ENCODE data around the gene XRN2. TPM values are rescaled to one million over a fixed set of nuclear protein-coding genes. Genes with fewer than 3 reads are reported as not detected.
A peak's percentile ranks its signal among the peaks of the same experiment; 100 is the strongest.

Gene XRN2
- total and polyA plus RNA-seq, 9 donors, result 35.8 to 65.8 (median 50.2) TPM

DNA sequence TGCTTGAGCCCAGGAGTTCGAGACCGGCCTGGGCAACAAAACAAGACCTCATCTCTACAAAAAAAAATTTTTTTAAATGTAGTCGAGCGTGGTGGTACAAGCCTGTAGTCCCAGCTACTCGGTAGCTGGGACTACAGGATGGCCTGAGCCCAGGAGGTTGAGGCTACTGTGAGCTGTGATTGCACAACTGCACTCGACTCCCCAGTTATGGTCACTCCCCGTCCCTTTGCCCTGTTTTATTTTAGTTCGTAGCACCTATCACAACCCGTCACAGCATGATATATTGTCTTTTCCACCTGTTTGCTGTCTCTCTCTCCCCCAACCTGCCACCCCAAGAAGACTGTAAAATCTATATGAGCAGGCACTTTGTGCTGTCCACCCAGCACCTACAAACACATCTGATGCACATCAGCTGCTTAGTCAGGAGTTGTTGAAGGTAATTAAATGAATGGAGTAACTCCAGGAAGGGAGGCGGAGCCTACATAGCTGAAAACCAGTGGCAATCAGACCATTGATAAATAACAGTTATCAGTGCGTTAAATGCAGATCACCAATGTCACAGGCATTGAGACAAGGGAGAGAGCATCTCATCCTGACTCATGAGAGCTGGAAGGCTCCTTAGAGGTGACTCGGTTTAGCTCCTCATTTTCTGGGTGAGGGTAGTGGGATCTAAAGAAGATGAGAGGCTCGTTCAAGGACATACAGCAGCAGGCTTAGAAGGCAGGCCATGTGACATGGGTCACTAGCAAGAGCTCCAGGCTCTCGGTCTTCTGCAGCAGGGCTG is 14.4 kb upstream of the XRN2 start:
- DNase-seq, result no peak
- H3K27me3 ChIP-seq, result no peaks in the 10 kb centered on the region
- no peaks in the 10 kb centered on the region for H3K36me3 ChIP-seq
- H3K4me3 ChIP-seq, result no peak overlapping the region
- TF ChIP-seq POLR2A (IDR thresholded peaks at IDR 0.05) (no peak), EP300 (IDR thresholded peaks at IDR 0.05) (no peak)
- TF ChIP-seq, protein P1, sequence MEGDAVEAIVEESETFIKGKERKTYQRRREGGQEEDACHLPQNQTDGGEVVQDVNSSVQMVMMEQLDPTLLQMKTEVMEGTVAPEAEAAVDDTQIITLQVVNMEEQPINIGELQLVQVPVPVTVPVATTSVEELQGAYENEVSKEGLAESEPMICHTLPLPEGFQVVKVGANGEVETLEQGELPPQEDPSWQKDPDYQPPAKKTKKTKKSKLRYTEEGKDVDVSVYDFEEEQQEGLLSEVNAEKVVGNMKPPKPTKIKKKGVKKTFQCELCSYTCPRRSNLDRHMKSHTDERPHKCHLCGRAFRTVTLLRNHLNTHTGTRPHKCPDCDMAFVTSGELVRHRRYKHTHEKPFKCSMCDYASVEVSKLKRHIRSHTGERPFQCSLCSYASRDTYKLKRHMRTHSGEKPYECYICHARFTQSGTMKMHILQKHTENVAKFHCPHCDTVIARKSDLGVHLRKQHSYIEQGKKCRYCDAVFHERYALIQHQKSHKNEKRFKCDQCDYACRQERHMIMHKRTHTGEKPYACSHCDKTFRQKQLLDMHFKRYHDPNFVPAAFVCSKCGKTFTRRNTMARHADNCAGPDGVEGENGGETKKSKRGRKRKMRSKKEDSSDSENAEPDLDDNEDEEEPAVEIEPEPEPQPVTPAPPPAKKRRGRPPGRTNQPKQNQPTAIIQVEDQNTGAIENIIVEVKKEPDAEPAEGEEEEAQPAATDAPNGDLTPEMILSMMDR (IDR thresholded peaks at IDR 0.05), result no peak
- H3K27ac ChIP-seq, result no peak overlapping the region
- intact Hi-C loops (cut with DNase I), result no loop called here
- 62 to 71% (median 65%) methylated on average over 14 of the region's 14 CpGs for WGBS, 3 donors
- peaks cover 0 to 6% of the 10 kb centered on the region in 2 donors for H3K9me3 ChIP-seq
- no peaks in the 10 kb centered on the region for H3K4me1 ChIP-seq (ENCODE audit: insufficient read depth)

DNA sequence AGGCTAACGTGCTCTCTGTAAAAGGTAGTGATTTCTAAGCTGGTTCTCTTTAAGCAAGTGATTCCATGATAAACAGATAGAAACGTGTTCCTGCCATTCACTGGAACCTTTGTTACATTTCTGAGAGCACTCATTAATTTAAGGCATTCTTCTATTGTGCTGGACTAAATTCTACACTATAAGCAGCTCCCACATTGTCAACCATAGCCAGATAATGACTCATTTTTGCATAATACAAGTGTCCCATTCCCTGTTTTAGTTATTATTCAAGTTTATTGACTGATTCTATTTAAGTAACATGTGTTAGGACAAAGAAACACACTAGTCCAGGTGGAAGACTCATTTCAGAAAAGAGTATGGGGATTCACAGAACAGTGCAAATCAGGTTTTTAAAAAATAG is 13.5 kb upstream of the XRN2 start:
- intact Hi-C loops (cut with DNase I), result no loop called here
- H3K36me3 ChIP-seq, result no peaks in the 10 kb centered on the region
- H3K27ac ChIP-seq, result no peak overlapping the region
- WGBS, 3 donors, result 20 to 36% (median 26%) methylated on average over 2 of the region's 2 CpGs
- no peak for DNase-seq
- no peaks in the 10 kb centered on the region for H3K4me1 ChIP-seq (ENCODE audit: insufficient read depth)
- H3K27me3 ChIP-seq, result no peaks in the 10 kb centered on the region
- H3K4me3 ChIP-seq, result no peak overlapping the region
- TF ChIP-seq POLR2A (IDR thresholded peaks at IDR 0.05) (no peak), EP300 (IDR thresholded peaks at IDR 0.05) (no peak)
- TF ChIP-seq, protein P1 (IDR thresholded peaks at IDR 0.05), result no peak
- H3K9me3 ChIP-seq, result peaks cover 0 to 6% of the 10 kb centered on the region in 2 donors

DNA sequence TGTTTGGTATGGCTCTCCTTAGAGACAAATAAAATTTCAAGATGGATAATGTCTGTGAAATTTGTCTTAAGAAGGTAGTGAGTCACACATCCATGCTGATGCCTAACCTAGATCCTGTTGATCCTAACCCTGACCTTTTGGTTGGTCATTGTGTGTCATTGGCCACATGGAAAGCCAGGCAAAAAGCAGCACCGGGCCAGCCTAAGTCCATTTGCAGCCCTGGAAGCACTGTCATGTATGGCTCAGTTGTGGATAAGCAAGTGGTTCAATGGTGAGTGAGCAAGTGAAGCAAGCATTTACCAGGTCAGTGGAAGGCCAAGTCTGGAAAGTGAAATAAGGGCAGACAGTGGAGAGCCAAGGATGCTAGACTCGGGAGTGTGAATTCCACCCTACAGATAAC is 12.1 kb upstream of the XRN2 start:
- H3K27me3 ChIP-seq, result no peaks in the 10 kb centered on the region
- intact Hi-C loops (cut with DNase I), result no loop called here
- H3K4me3 ChIP-seq, result no peak overlapping the region
- peaks cover 0 to 1% of the 10 kb centered on the region in 2 donors for H3K9me3 ChIP-seq
- no peaks in the 10 kb centered on the region for H3K4me1 ChIP-seq (ENCODE audit: insufficient read depth)
- no peak for TF ChIP-seq EP300 (IDR thresholded peaks at IDR 0.05)
- no peak for TF ChIP-seq POLR2A (IDR thresholded peaks at IDR 0.05)
- TF ChIP-seq, protein P1 (IDR thresholded peaks at IDR 0.05), result no peak
- 50 to 63% (median 63%) methylated on average over 2 of the region's 2 CpGs for WGBS, 3 donors
- DNase-seq, result no peak
- H3K36me3 ChIP-seq, result no peaks in the 10 kb centered on the region
- no peak overlapping the region for H3K27ac ChIP-seq

DNA sequence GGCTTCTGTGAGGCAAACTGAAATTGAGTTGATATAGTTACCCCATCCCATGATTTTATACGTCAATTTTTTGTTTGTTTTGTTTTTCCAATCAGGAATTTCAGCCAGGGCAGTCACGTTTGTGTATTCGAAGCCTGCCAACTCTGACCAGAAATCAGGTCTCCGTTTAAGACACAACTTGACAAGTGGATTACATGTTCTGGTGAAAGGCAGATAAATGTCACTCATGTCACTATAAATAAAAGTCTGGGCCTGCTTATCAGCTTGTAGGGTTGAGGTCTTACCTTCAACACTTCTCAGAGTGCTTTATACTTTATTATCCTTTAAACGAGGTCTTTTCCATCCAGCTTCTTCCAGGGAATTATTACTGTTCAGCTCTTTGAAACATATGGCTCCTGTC is 8.4 kb upstream of the XRN2 start:
- no peak for TF ChIP-seq POLR2A (IDR thresholded peaks at IDR 0.05)
- Histone ChIP-seq H3K36me3 (no peaks in the 10 kb centered on the region), H3K27ac (no peak overlapping the region), H3K27me3 (no peaks in the 10 kb centered on the region), H3K4me3 (no peak overlapping the region), H3K9me3 (no peaks in the 10 kb centered on the region), H3K4me1 (ENCODE audit: insufficient read depth) (no peaks in the 10 kb centered on the region)
- intact Hi-C loops (cut with DNase I), result no loop called here
- DNase-seq, result no peak
- WGBS, 3 donors, result 44 to 54% (median 47%) methylated on average over 5 of the region's 5 CpGs

DNA sequence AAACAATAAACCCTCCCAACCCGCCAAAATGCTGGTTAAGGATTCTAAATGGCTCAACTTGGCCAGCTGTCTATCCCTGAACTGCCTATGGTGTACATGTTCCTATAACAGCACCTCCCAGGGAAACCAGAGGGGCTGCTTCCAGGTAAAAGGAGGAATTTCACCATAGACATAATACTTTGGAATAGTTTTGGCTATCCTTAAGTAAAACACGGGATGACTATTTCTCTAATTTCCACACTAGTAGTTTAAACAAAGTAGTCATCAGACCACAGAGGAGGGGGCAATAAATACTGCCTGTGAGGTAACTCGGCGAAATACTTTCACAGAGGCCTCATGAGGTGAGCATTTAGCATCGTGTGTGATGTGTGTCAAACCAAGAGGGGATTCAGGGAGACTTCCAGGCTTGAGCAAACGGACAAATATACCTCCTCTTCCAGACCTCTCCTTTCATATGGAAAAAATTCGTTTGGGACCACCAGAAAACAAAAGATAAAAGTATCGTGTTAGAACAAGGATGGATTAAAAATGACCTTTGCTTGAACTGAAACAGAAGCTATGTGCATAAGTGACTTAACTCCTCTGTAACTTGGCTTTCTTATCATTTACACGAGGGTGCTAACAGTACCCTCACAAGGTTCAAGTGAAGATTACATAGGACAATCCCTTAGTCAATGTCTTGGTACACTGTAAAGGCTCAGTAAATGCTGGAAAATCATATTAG is 1.0 kb upstream of the XRN2 start:
- Histone ChIP-seq H3K27me3 (no peaks in the 10 kb centered on the region), H3K9me3 (no peaks in the 10 kb centered on the region), H3K27ac (peak overlapping the region in 1 of 2 donors; percentile 94), H3K4me1 (ENCODE audit: insufficient read depth) (peaks cover 2% of the 10 kb centered on the region), H3K4me3 (peak overlapping the region; percentile 97), H3K36me3 (no peaks in the 10 kb centered on the region)
- intact Hi-C loops (cut with DNase I), result no loop called here
- no peak for TF ChIP-seq EP300 (IDR thresholded peaks at IDR 0.05)
- no peak for TF ChIP-seq POLR2A (IDR thresholded peaks at IDR 0.05)
- TF ChIP-seq, protein P1 (IDR thresholded peaks at IDR 0.05), result no peak
- DNase-seq, result no peak
- WGBS, 3 donors, result 38 to 51% (median 40%) methylated on average over 9 of the region's 9 CpGs

All from ovary (tissue), 9 donors.